CD4-positive, alpha-beta T cell (primary cell): Measurements from ENCODE around the gene ECHDC3. TPM values are rescaled to one million over a fixed set of nuclear protein-coding genes. Genes with fewer than 3 reads are reported as not detected.

Experiments
- ATAC-seq: fragments of 200-7000 bp; cut with Tn5 transposase; one replicate; pipeline ENCODE4 v1.10.0; 2022; ENCODE audit warnings: mild to moderate bottlenecking; ENCODE audit not compliant: poor library complexity
- CTCF ChIA-PET: fragments of 350-600 bp; sonication (Branson Sonifier 250); formaldehyde crosslinking; loops from one replicate; lab custom pipeline; 2021; ENCODE audit warnings: antibody characterized with exemption, inconsistent platforms; lab: Charles Lee
- POLR2A ChIA-PET: fragments of 350-600 bp; sonication (Branson Sonifier 250); formaldehyde crosslinking; loops from one replicate; lab custom pipeline; 2021; ENCODE audit warnings: antibody characterized with exemption, inconsistent platforms; lab: Charles Lee
- DNase-seq, 14 experiments: peaks; one replicate each; pipeline ENCODE4 v3.0.0-alpha.2; 2013 to 2020; ENCODE audit warnings: mixed read lengths in 2 of 14
- H3K27ac ChIP-seq, 2 donors: one replicate each; pipeline versions ENCODE4 v1.5.1 to v1.7.0; 2013; ENCODE audit warnings: low read length in 2 of 2, low read depth in 1 of 2, mild to moderate bottlenecking in 1 of 2
- H3K27me3 ChIP-seq, 2 experiments: 1 replicate in 1 of 2; 2 replicates in 1 of 2; pipeline versions ENCODE4 v1.6.1 to v1.7.0; 2013; ENCODE audit warnings: low read length in 2 of 2, control low read depth in 1 of 2, mild to moderate bottlenecking in 1 of 2, moderate library complexity in 1 of 2; ENCODE audit not compliant: insufficient read depth in 2 of 2, control insufficient read depth in 1 of 2
- H3K36me3 ChIP-seq: one replicate; pipeline ENCODE4 v1.6.1; 2013; ENCODE audit warnings: low read length, control low read depth; ENCODE audit not compliant: insufficient read depth
- H3K4me1 ChIP-seq: one replicate; pipeline ENCODE4 v1.6.1; 2013; ENCODE audit warnings: low read length, control low read depth; ENCODE audit not compliant: insufficient read depth
- H3K4me3 ChIP-seq: one replicate; pipeline ENCODE4 v1.5.1; 2013; ENCODE audit warnings: mild to moderate bottlenecking, low read length, moderate library complexity
- H3K9me3 ChIP-seq, 2 experiments: 1 replicate in 1 of 2; 2 replicates in 1 of 2; pipeline versions ENCODE4 v1.6.1 to v1.7.0; 2013; ENCODE audit warnings: low read length in 2 of 2, mild to moderate bottlenecking in 2 of 2, control low read depth in 1 of 2, moderate library complexity in 1 of 2; ENCODE audit not compliant: control insufficient read depth in 1 of 2, insufficient read depth in 1 of 2
- H3K27ac Mint-ChIP-seq: one replicate; pipeline ENCODE4 v1.8.0; 2020; ENCODE audit warnings: mixed read lengths
- H3K27me3 Mint-ChIP-seq: one replicate; pipeline ENCODE4 v1.8.0; 2021; ENCODE audit warnings: mixed read lengths
- H3K36me3 Mint-ChIP-seq: one replicate; pipeline ENCODE4 v1.8.0; 2021; ENCODE audit warnings: low read depth, mixed read lengths
- H3K4me1 Mint-ChIP-seq: one replicate; pipeline ENCODE4 v1.8.0; 2021; ENCODE audit warnings: low read depth, mixed read lengths
- H3K4me3 Mint-ChIP-seq: one replicate; pipeline ENCODE4 v1.8.0; 2020; ENCODE audit warnings: mild to moderate bottlenecking, mixed read lengths
- H3K9me3 Mint-ChIP-seq: one replicate; pipeline ENCODE4 v1.8.0; 2020; ENCODE audit warnings: mixed read lengths
- CTCF ChIP-seq: fragments of 200-600 bp; IDR thresholded peaks from one replicate; pipeline ENCODE4 v1.8.0; 2022; ENCODE audit warnings: antibody characterized with exemption, mild to moderate bottlenecking
- intact Hi-C, 2 experiments: fragments of 100-400 bp; cut with DNase I in 1 of 2; cut with micrococcal nuclease in 1 of 2; formaldehyde crosslinking; loops; one replicate each; pipeline versions ENCODE4 v1.15.1 to v1.9.0; 2023 to 2025; cut with DNase I, micrococcal nuclease
- total RNA-seq, 174 experiments: library from RNA in 2 of 174; stranded (reverse) in 2 of 174; gene quantifications; one replicate each; pipeline ENCODE4 v1.2.3 and lab custom pipeline; 2021 to 2026

Gene ECHDC3
- total RNA-seq, 2 experiments from 2014 or later, result 1.5 to 1.6 TPM

- no peak overlapping the region for H3K4me3 Mint-ChIP-seq
- TF ChIP-seq CTCF, result no peak
- ChIA-PET CTCF (interaction anchor here (0.6 to 0.7 kb wide), 2 partner anchors 11 to 1050 kb away, joined by 3 to 5 read pairs; no protein-coding TSS in a partner anchor), POLR2A (no interaction called here)
- H3K36me3 Mint-ChIP-seq, result no peaks in the 10 kb centered on the region
- no peak for ATAC-seq
- H3K4me1 Mint-ChIP-seq, result no peaks in the 10 kb centered on the region
- H3K9me3 Mint-ChIP-seq, result no peaks in the 10 kb centered on the region
- H3K9me3 ChIP-seq, result no peaks in the 10 kb centered on the region
- H3K27me3 Mint-ChIP-seq, result no peaks in the 10 kb centered on the region
- no peaks in the 10 kb centered on the region for H3K27me3 ChIP-seq
- no peak overlapping the region for H3K27ac ChIP-seq
- no peak overlapping the region for H3K27ac Mint-ChIP-seq
- no peaks in the 10 kb centered on the region for H3K4me1 ChIP-seq
- intact Hi-C loops, result no loop called here
- no peak for DNase-seq
- no peaks in the 10 kb centered on the region for H3K36me3 ChIP-seq
- no peak overlapping the region for H3K4me3 ChIP-seq
Observed at GRCh38 chr10:11798845-11799735, 56.9 kb downstream of the ECHDC3 start.

GRCh38 chr10:11799736-11800080 is 57.5 kb downstream of the ECHDC3 start:
- no peak overlapping the region for H3K27ac ChIP-seq
- Mint-ChIP-seq H3K4me1 (no peaks in the 10 kb centered on the region), H3K9me3 (no peaks in the 10 kb centered on the region), H3K27me3 (no peaks in the 10 kb centered on the region), H3K36me3 (no peaks in the 10 kb centered on the region), H3K27ac (no peak overlapping the region), H3K4me3 (no peak overlapping the region)
- ChIA-PET CTCF (interaction anchor here (0.7 kb wide), 1 partner anchor 1049 kb away, joined by 5 read pairs; no protein-coding TSS in a partner anchor), POLR2A (no interaction called here)
- DNase-seq (no peak), ATAC-seq (no peak)
- no peak for TF ChIP-seq CTCF
- intact Hi-C loops, result no loop called here
- H3K36me3 ChIP-seq, result no peaks in the 10 kb centered on the region
- H3K9me3 ChIP-seq, result no peaks in the 10 kb centered on the region
- H3K4me1 ChIP-seq, result no peaks in the 10 kb centered on the region
- H3K4me3 ChIP-seq, result no peak overlapping the region
- no peaks in the 10 kb centered on the region for H3K27me3 ChIP-seq

- intact Hi-C loops, result no loop called here
- no peak overlapping the region for H3K27ac Mint-ChIP-seq
- no peaks in the 10 kb centered on the region for H3K9me3 Mint-ChIP-seq
- ATAC-seq (no peak), DNase-seq (no peak)
- CTCF ChIA-PET, result no interaction called here
- H3K27me3 Mint-ChIP-seq, result no peaks in the 10 kb centered on the region
- Histone ChIP-seq H3K4me3 (no peak overlapping the region), H3K36me3 (no peaks in the 10 kb centered on the region), H3K27me3 (no peaks in the 10 kb centered on the region), H3K4me1 (no peaks in the 10 kb centered on the region), H3K27ac (no peak overlapping the region), H3K9me3 (no peaks in the 10 kb centered on the region)
- H3K4me3 Mint-ChIP-seq, result no peak overlapping the region
- TF ChIP-seq CTCF, result no peak
- no peaks in the 10 kb centered on the region for H3K4me1 Mint-ChIP-seq
- H3K36me3 Mint-ChIP-seq, result no peaks in the 10 kb centered on the region
- POLR2A ChIA-PET, result no interaction called here
Observed at GRCh38 chr10:11804336-11804735, 62.2 kb downstream of the ECHDC3 start.
